Ovary (tissue), 9 donors: Measurements from ENCODE around the gene OGFOD3. TPM values are rescaled to one million over a fixed set of nuclear protein-coding genes. Genes with fewer than 3 reads are reported as not detected.
A peak's percentile ranks its signal among the peaks of the same experiment; 100 is the strongest.

ENCODE experiments used
- DNase-seq, 5 donors: peaks; one replicate each; pipeline ENCODE4 v3.0.0-alpha.2; 2019 to 2020
- H3K27ac ChIP-seq, 2 donors: fragments of 200-600 bp; one replicate each; pipeline versions ENCODE4 v1.5.1 to v1.8.0; 2019 to 2022
- H3K27me3 ChIP-seq: fragments of 200-600 bp; one replicate; pipeline ENCODE4 v1.8.0; 2022
- H3K36me3 ChIP-seq: fragments of 200-600 bp; sonication (generic); one replicate; pipeline ENCODE4 v1.5.1; 2019
- H3K4me1 ChIP-seq: one replicate; pipeline ENCODE4 v1.8.1; 2013; ENCODE audit warnings: mild to moderate bottlenecking, moderate library complexity; ENCODE audit not compliant: insufficient read depth
- H3K4me3 ChIP-seq: fragments of 200-600 bp; sonication (generic); one replicate; pipeline ENCODE4 v1.5.1; 2017
- H3K9me3 ChIP-seq, 2 donors: fragments of 200-600 bp in 1 of 2; sonication (generic) in 1 of 2; one replicate each; pipeline versions ENCODE4 v1.5.1 to v1.8.1; 2013 to 2019; ENCODE audit warnings: mild to moderate bottlenecking in 1 of 2, moderate library complexity in 1 of 2
- CTCF ChIP-seq, 3 donors: fragments of 450-650 bp in 2 of 3; fragments of 200-600 bp in 1 of 3; IDR thresholded peaks; one replicate each; pipeline versions ENCODE4 v1.5.1 to v1.8.0; 2016 to 2022; ENCODE audit warnings: antibody characterized with exemption in 3 of 3, mild to moderate bottlenecking in 1 of 3
- EP300 ChIP-seq: sonication (generic); formaldehyde crosslinking; IDR thresholded peaks from one replicate; pipeline ENCODE4 v1.6.1; 2017; ENCODE audit warnings: antibody characterized with exemption
- POLR2A ChIP-seq: fragments of 450-650 bp; IDR thresholded peaks from one replicate; pipeline ENCODE4 v1.6.1; 2017; ENCODE audit warnings: antibody characterized with exemption, mild to moderate bottlenecking, moderate library complexity
- WGBS, 3 donors: extraction: QIAGEN DNeasy Blood & Tissue Kit in 1 of 3; methylation state at CpG; one replicate each; pipeline versions ENCODE4 v1.1.5 to v1.1.7; 2013 to 2017; 5-methylcytosine and 5-hydroxymethylcytosine counted together
- intact Hi-C, 4 donors: fragments of 100-400 bp; cut with DNase I; formaldehyde crosslinking; loops; one replicate each; pipeline versions ENCODE4 v1.11.0 to v1.15.1; 2022 to 2023
- polyA plus RNA-seq, 2 donors: library from polyadenylated mRNA; stranded (reverse); fragments of 200-250 nt in 1 of 2; fragments of 350-450 nt in 1 of 2; fragmentation: Illumina TruSeq in 1 of 2; extraction: RNeasy Lipid Tissue Mini Kit (QIAGEN cat#74804) in 1 of 2; gene quantifications; one replicate each; pipeline ENCODE4 v1.2.3, GENCODE V29; 2013 to 2014
- total RNA-seq, 7 donors: library from RNA; depleted of rRNA in 2 of 7; stranded (reverse); fragments of >200 nt in 2 of 7; fragmentation: NEBNext Ultra II Directional in 3 of 7; extraction: Animal tissue kit (Norgen Biotek cat#: 25700) in 3 of 7; gene quantifications; one replicate each; pipeline versions ENCODE4 v1.1.0 to v1.2.4, GENCODE V29; 2016 to 2023
- donor health status: DM: no; HTN: no; CAD: no; lungs with moderate emphysema.
- donor health status: DM: no; HTN: no; CAD: no.
- donor health status: Bipolar disorder and iron deficiency.
- donor health status: DM: yes; HTN: yes; CAD: no.
- donor health status: DM: no; HTN: no; CAD: no.
- donor health status: DM: yes; HTN: yes; CAD: no.

OGFOD3 gene
- total and polyA plus RNA-seq, 9 donors: 14.4 to 37.8 (median 29.4) TPM

DNA sequence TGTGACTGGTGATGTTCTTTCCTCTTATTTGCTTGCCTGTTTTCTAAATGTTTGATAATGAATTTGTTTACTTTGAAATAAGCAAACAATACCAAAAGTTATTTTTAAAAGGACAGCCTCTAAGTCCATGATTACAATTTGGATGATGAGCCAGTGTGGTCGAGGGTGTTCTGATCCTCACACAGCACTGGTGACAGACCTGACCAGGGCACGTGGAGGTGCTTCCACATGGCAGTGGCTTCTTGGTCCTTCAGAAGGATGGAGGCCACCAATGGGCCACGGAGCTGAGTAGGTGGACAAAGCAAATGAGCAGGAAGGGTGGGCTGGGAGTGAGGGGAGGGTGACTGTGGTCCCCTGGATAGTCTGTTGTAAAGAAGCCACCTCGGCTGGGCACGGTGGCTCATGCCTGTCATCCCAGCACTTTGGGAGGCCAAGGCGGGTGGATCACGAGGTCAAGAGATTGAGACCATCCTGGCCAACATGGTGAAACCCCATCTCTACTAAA is 63.5 kb downstream of the OGFOD3 start:
- H3K27me3 ChIP-seq: no peaks in the 10 kb centered on the region
- intact Hi-C loops: loop anchor here (5.0 to 10.0 kb wide), 7 partner anchors 60 to 420 kb away; partner anchors contain the start of genes HEXD (in 2 of the 4) and OGFOD3 (in 2 of the 4)
- no peak for DNase-seq
- TF ChIP-seq POLR2A (no peak), EP300 (no peak), CTCF (IDR thresholded peaks at IDR 0.05) (no peak)
- 77 to 83% (median 81%) methylated on average over 7 of the region's 7 CpGs for WGBS, 3 donors
- H3K4me1 ChIP-seq: no peaks in the 10 kb centered on the region
- no peaks in the 10 kb centered on the region for H3K9me3 ChIP-seq
- no peaks in the 10 kb centered on the region for H3K36me3 ChIP-seq
- no peak overlapping the region for H3K27ac ChIP-seq
- no peak overlapping the region for H3K4me3 ChIP-seq

GRCh38 chr17:82353484-82353883 is 64.9 kb downstream of the OGFOD3 start:
- intact Hi-C loops: loop anchor here (5.0 to 10.0 kb wide), 7 partner anchors 61 to 421 kb away; partner anchors contain the start of genes HEXD (in 2 of the 4) and OGFOD3 (in 2 of the 4)
- TF ChIP-seq POLR2A (no peak), CTCF (IDR thresholded peaks at IDR 0.05) (no peak), EP300 (no peak)
- no peaks in the 10 kb centered on the region for H3K36me3 ChIP-seq
- 83 to 86% (median 86%) methylated on average over 8 of the region's 8 CpGs for WGBS, 3 donors
- no peaks in the 10 kb centered on the region for H3K27me3 ChIP-seq
- DNase-seq: peak in 2 of 5 donors; percentile 20 to 22
- no peaks in the 10 kb centered on the region for H3K9me3 ChIP-seq
- H3K4me1 ChIP-seq: peaks cover 3% of the 10 kb centered on the region
- H3K4me3 ChIP-seq: no peak overlapping the region
- no peak overlapping the region for H3K27ac ChIP-seq

DNA sequence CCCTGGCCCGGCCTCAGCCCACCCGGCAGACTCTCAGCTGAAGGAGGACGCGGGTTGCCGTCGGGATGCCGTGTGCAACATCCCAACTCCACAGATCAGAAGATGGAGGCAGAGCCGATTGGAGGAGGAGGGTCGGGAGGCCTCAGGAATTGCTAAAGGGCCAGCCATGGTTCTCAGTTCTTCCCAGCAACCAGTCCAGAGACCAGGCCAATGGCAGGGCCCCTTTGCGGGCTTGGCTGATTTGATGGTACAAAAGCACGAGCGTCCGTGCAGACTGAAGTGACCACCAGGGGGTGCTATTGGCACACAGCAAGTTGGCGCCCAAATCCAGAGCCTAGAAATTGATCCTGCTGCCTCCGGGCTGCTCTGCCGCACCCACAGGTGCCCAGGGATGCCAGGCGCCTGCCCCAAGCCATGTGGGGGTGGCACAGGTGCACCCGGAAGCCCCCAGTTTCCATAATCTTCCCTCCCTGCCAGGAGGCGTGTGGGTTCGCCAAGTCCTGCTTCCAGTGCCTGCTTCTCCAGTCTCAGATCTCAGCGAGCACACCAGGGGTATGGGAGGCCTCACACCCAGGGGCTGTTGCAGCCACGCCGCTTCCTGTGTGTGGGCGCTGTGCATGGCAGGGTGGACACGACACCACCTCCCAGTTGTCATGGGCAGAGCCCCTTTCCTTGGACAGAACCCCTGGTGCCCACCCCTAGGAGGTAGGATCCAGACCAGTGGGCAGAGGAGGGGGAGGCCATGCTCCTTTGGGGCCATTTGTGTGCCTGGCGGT is 66.5 kb downstream of the OGFOD3 start:
- intact Hi-C loops: loop anchor here (2.0 to 10.0 kb wide), 9 partner anchors 63 to 423 kb away; partner anchors contain the start of genes HEXD (in 2 of the 4) and OGFOD3 (in 2 of the 4)
- no peak overlapping the region for H3K4me3 ChIP-seq
- peak; percentile 76 to 89 (median 86) for DNase-seq
- 33 to 39% (median 37%) methylated on average over 24 to 26 of the region's 26 CpGs for WGBS, 3 donors
- H3K27ac ChIP-seq: no peak overlapping the region
- no peaks in the 10 kb centered on the region for H3K9me3 ChIP-seq
- peak; percentile 85 to 98 (median 91) for TF ChIP-seq CTCF (IDR thresholded peaks at IDR 0.05)
- no peak for TF ChIP-seq POLR2A
- no peaks in the 10 kb centered on the region for H3K36me3 ChIP-seq
- peaks cover 3% of the 10 kb centered on the region for H3K4me1 ChIP-seq
- no peaks in the 10 kb centered on the region for H3K27me3 ChIP-seq

- H3K4me1 ChIP-seq: peaks cover 3% of the 10 kb centered on the region
- H3K27ac ChIP-seq: no peak overlapping the region
- no peaks in the 10 kb centered on the region for H3K9me3 ChIP-seq
- no peaks in the 10 kb centered on the region for H3K36me3 ChIP-seq
- H3K27me3 ChIP-seq: no peaks in the 10 kb centered on the region
- TF ChIP-seq POLR2A (no peak), EP300 (no peak), CTCF (IDR thresholded peaks at IDR 0.05) (no peak)
- DNase-seq: peak in 1 of 5 donors; percentile 24
- intact Hi-C loops: loop anchor here (2.0 to 10.0 kb wide), 9 partner anchors 64 to 424 kb away; partner anchors contain the start of genes HEXD (in 2 of the 4) and OGFOD3 (in 2 of the 4)
- H3K4me3 ChIP-seq: no peak overlapping the region
- 46 to 69% (median 52%) methylated on average over 20 to 21 of the region's 21 CpGs for WGBS, 3 donors
Observed at GRCh38 chr17:82351254-82351712, 67.1 kb downstream of the OGFOD3 start.
